Kidney epithelial cell (primary cell): ENCODE results near the gene UROC1. TPM values are rescaled to one million over a fixed set of nuclear protein-coding genes. Genes with fewer than 3 reads are reported as not detected.

Source experiments
- DNase-seq: peaks from one replicate; pipeline ENCODE4 v3.0.0-alpha.2; 2010; ENCODE audit warnings: low read depth
- H3K27me3 ChIP-seq: 2 replicates; pipeline ENCODE4 v1.6.0; 2011; ENCODE audit warnings: low read length; ENCODE audit not compliant: control insufficient read depth, insufficient read depth
- H3K36me3 ChIP-seq: 2 replicates; pipeline ENCODE4 v1.5.1; 2011; ENCODE audit warnings: low read length; ENCODE audit not compliant: control insufficient read depth, insufficient read depth
- H3K4me3 ChIP-seq: 2 replicates; pipeline ENCODE4 v1.5.1; 2011; ENCODE audit warnings: low read depth, mild to moderate bottlenecking, control low read depth, low read length
- total RNA-seq: library from RNA; depleted of rRNA; stranded (reverse); fragments of >200 nt; gene quantifications from 2 replicates; pipeline ENCODE4 v1.2.3, GENCODE V29; 2015
- TF ChIP-seq, protein P1 (sequence below): IDR thresholded peaks from 2 replicates; pipeline ENCODE4 v1.5.1; 2011; ENCODE audit warnings: mild to moderate bottlenecking, moderate library complexity, low read length, control low read depth, inconsistent platforms; ENCODE audit not compliant: insufficient read depth, poor library complexity, severe bottlenecking

UROC1 gene
- total RNA-seq, 1 donor from 2014 or later, result not detected

DNA sequence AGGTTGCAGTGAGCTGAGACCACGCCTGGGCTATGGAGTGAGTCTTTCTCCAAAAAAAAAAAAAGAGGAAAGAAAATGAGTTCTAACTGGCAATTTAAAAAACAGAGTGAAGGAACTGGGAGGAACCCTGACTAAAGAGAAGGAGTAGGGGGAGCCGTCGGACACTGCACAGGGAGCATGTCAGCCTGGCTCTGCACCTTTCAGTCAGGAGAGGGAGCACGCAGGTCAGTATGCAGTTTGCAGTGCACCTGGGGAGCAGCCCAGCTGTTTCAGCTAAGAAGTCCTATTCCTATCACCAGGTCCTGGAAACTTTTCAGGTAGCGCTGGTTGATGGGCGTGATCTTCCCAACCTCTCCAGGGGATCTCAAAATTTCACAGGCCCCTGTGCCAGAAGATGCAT is 27.0 kb downstream of the UROC1 start:
- TF ChIP-seq, protein P1, sequence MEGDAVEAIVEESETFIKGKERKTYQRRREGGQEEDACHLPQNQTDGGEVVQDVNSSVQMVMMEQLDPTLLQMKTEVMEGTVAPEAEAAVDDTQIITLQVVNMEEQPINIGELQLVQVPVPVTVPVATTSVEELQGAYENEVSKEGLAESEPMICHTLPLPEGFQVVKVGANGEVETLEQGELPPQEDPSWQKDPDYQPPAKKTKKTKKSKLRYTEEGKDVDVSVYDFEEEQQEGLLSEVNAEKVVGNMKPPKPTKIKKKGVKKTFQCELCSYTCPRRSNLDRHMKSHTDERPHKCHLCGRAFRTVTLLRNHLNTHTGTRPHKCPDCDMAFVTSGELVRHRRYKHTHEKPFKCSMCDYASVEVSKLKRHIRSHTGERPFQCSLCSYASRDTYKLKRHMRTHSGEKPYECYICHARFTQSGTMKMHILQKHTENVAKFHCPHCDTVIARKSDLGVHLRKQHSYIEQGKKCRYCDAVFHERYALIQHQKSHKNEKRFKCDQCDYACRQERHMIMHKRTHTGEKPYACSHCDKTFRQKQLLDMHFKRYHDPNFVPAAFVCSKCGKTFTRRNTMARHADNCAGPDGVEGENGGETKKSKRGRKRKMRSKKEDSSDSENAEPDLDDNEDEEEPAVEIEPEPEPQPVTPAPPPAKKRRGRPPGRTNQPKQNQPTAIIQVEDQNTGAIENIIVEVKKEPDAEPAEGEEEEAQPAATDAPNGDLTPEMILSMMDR, result no peak
- no peak for DNase-seq
- H3K27me3 ChIP-seq, result peaks cover 10% of the 10 kb centered on the region

GRCh38 chr3:126488886-126489569 is 28.5 kb downstream of the UROC1 start:
- H3K36me3 ChIP-seq, result no peaks in the 10 kb centered on the region
- TF ChIP-seq, protein P1, result no peak
- H3K27me3 ChIP-seq, result peaks cover 10% of the 10 kb centered on the region
- no peak for DNase-seq
- H3K4me3 ChIP-seq, result no peak overlapping the region

More for the DNA sequence above, 27.0 kb downstream of the UROC1 start:
- no peak overlapping the region for H3K4me3 ChIP-seq
- no peaks in the 10 kb centered on the region for H3K36me3 ChIP-seq

DNA sequence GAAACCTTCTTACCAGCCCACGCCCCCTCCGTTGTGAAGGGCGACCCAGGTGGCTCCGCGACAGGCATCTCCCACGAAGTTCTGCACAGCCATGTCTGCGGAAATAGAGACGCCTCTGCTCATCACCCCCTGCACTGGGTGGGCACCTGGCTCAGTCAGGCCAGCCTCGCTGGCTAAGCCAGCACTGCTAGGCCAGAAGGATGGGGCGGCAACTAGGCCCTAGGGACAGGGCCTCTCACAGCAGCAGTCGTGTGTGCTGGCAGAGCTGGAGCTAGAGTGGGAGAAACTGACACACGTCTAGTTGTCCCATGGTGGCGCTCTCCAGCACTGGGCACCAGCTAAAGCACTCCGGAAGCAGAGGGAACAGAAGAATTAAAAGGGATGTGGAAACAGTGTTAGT is 29.4 kb downstream of the UROC1 start:
- TF ChIP-seq, protein P1, result no peak
- no peak for DNase-seq
- Histone ChIP-seq H3K4me3 (no peak overlapping the region), H3K36me3 (no peaks in the 10 kb centered on the region), H3K27me3 (peaks cover 10% of the 10 kb centered on the region)

DNA sequence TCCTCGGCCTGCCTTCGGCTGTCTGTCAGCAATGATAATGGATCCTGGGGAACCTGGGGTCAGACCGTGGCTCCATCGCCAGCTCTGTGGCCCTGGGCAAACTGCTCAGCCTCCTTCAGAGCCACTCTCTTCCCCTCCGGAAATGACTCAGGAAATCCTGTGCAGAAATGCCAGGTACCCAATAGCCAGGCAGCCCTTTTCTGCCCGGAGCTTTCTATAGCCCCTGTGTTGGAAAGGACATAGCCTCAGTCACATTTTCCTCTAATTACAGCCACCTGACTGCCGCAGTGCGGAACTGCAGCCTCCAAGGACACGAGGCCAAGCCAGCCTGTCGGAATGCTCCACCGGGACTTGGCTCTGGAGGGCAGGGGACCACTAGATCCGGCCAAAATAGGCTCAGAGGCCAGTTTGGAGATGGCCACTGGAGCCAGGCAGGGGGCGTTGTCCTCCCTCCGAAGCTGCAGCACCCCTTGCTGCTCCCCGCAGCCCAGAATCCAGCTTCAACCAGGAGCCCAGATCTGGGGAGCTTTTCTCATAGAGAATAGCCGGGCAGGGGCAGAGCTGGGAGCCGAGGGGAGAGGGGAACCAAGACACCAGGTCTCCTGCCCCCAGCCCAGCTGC is 30.3 kb downstream of the UROC1 start:
- Histone ChIP-seq H3K27me3 (peaks cover 10% of the 10 kb centered on the region), H3K4me3 (no peak overlapping the region), H3K36me3 (no peaks in the 10 kb centered on the region)
- DNase-seq, result no peak
- TF ChIP-seq, protein P1, result no peak

- DNase-seq, result no peak
- Histone ChIP-seq H3K36me3 (no peaks in the 10 kb centered on the region), H3K4me3 (no peak overlapping the region), H3K27me3 (peaks cover 10% of the 10 kb centered on the region)
- TF ChIP-seq, protein P1, result no peak
These were observed 31.2 kb downstream of the UROC1 start for GRCh38 chr3:126486360-126486847.

GRCh38 chr3:126485956-126486355 is 31.6 kb downstream of the UROC1 start:
- H3K4me3 ChIP-seq, result no peak overlapping the region
- TF ChIP-seq, protein P1, result no peak
- no peak for DNase-seq
- H3K27me3 ChIP-seq, result peaks cover 10% of the 10 kb centered on the region
- no peaks in the 10 kb centered on the region for H3K36me3 ChIP-seq
